HepG2 (cell line): Measurements from ENCODE around the gene VWA7. TPM values are rescaled to one million over a fixed set of nuclear protein-coding genes. Genes with fewer than 3 reads are reported as not detected.

Experiments
- GABPA ChIP-seq, 2 experiments: IDR thresholded peaks; 2 replicates each; pipeline ENCODE4 v1.6.1; 2011 to 2016; ENCODE audit warnings: low read depth in 2 of 2, low read length in 1 of 2, missing biosample characterization in 1 of 2, missing genetic modification characterization in 1 of 2
- HDAC6 ChIP-seq: fragments of 200-600 bp; sonication (generic); IDR thresholded peaks from 2 replicates; pipeline ENCODE4 v1.7.0; 2017; ENCODE audit warnings: mild to moderate bottlenecking, antibody characterized with exemption, low read length, low read depth
- JARID2 ChIP-seq: sonication (generic); formaldehyde crosslinking; IDR thresholded peaks from 2 replicates; pipeline ENCODE4 v1.8.1; 2023; ENCODE audit warnings: missing genetic modification reagents, inconsistent platforms; ENCODE audit not compliant: insufficient replicate concordance
- ZNF17 ChIP-seq: sonication (generic); formaldehyde crosslinking; IDR thresholded peaks from 2 replicates; pipeline ENCODE4 v1.5.0; 2020; ENCODE audit warnings: mild to moderate bottlenecking, missing genetic modification reagents
- ZNF614 ChIP-seq: IDR thresholded peaks from 2 replicates; pipeline ENCODE4 v1.6.1; 2018; ENCODE audit warnings: missing biosample characterization, missing genetic modification reagents, inconsistent platforms, borderline replicate concordance
- ZNF709 ChIP-seq: sonication (generic); formaldehyde crosslinking; IDR thresholded peaks from 2 replicates; pipeline ENCODE4 v1.5.0; 2020; ENCODE audit warnings: mild to moderate bottlenecking, missing genetic modification reagents
- ZSCAN30 ChIP-seq: sonication (generic); formaldehyde crosslinking; IDR thresholded peaks from 2 replicates; pipeline ENCODE4 v1.5.0; 2020; ENCODE audit warnings: mild to moderate bottlenecking, missing genetic modification reagents
- polyA plus RNA-seq, 8 experiments: library from polyadenylated mRNA; depleted of rRNA in 3 of 8; stranded (reverse) in 7 of 8; unstranded in 1 of 8; fragments of >200 nt; fragmentation: Illumina TruSeq in 4 of 8; extraction: Trizol in 4 of 8; gene quantifications; 2 replicates each; pipeline versions ENCODE4 v1.2.1 to v1.2.3, GENCODE V29; 2011 to 2016; ENCODE audit warnings: low read depth in 4 of 8, missing spikeins in 1 of 8, mixed read lengths in 1 of 8; ENCODE audit not compliant: insufficient read depth in 1 of 8
- total RNA-seq, 5 experiments: library from RNA; depleted of rRNA; stranded (reverse); fragments of >200 nt; fragmentation: Illumina TruSeq; extraction: Trizol; gene quantifications; 2 replicates each; pipeline ENCODE4 v1.2.3, GENCODE V29; 2016; ENCODE audit warnings: low read depth in 1 of 5
- TF ChIP-seq, protein P1 (sequence below): sonication (generic); formaldehyde crosslinking; IDR thresholded peaks from 2 replicates; pipeline ENCODE4 v1.4.0; 2020; ENCODE audit warnings: missing genetic modification reagents
- TF ChIP-seq, protein P2 (sequence below): sonication (generic); formaldehyde crosslinking; IDR thresholded peaks from 2 replicates; pipeline ENCODE4 v1.8.1; 2022; ENCODE audit warnings: low read depth, mild to moderate bottlenecking, missing genetic modification reagents
- TF ChIP-seq, protein P3 (sequence below): IDR thresholded peaks from 2 replicates; pipeline ENCODE4 v1.6.1; 2012; ENCODE audit warnings: low read depth, low read length, improper control_type of control experiment
- TF ChIP-seq, protein P4 (sequence below): sonication (generic); formaldehyde crosslinking; IDR thresholded peaks from 2 replicates; pipeline ENCODE4 v1.5.0; 2020; ENCODE audit warnings: mild to moderate bottlenecking, missing genetic modification reagents

VWA7 gene
- total and polyA plus RNA-seq, 2 of the 13 experiments (the other 11 are each of a cell fraction or from before 2014, with no cell fraction given), result 0.86 to 3.3 TPM

DNA sequence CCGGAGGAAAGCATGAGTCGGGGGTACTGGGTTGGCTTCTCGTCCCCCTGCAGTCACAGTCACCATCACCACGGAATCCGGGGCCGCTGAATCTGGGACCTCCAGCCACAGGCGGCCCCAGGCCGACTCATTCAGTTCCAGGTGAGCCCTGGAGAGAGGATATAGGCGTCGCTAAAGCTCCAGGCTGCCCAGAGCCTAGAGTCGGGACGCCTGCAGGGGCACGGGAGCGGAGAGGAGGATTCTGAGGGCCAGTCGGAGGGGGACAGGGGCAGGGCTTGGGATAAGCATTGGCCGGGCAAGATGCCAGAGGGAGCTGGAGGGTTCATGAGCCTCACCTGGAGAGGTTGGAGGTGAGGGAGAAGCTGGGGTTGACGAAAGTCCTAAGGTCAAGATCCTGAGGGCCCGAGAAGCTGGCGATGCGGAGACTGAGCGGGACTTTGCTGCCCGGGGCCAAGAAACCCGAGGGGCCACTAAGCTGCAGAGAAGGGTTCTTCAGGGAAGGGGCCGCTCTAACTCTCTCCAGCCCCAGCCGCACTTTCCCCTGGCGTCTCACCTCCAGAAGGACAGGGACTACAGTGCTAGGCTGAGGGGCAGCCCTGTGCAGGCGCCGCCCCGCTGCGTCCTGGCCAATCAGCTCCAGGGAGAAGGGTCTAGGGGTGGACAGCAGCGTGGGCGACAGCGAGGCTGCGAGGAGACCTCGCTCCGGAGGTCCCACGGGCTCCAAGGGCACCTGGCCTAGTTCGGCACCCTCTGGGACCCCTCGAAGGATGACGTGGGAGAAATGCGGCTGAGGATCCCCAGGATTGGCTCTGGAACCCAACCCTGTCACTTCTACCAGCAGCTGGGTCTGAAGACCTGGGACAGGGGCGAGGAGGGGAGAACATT lies 11.0 kb downstream of the VWA7 start (continued):
- TF ChIP-seq, protein P1, sequence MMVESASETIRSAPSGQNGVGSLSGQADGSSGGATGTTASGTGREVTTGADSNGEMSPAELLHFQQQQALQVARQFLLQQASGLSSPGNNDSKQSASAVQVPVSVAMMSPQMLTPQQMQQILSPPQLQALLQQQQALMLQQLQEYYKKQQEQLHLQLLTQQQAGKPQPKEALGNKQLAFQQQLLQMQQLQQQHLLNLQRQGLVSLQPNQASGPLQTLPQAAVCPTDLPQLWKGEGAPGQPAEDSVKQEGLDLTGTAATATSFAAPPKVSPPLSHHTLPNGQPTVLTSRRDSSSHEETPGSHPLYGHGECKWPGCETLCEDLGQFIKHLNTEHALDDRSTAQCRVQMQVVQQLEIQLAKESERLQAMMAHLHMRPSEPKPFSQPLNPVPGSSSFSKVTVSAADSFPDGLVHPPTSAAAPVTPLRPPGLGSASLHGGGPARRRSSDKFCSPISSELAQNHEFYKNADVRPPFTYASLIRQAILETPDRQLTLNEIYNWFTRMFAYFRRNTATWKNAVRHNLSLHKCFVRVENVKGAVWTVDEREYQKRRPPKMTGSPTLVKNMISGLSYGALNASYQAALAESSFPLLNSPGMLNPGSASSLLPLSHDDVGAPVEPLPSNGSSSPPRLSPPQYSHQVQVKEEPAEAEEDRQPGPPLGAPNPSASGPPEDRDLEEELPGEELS (CRISPR knock-in tag), result no peak
- TF ChIP-seq, protein P2, sequence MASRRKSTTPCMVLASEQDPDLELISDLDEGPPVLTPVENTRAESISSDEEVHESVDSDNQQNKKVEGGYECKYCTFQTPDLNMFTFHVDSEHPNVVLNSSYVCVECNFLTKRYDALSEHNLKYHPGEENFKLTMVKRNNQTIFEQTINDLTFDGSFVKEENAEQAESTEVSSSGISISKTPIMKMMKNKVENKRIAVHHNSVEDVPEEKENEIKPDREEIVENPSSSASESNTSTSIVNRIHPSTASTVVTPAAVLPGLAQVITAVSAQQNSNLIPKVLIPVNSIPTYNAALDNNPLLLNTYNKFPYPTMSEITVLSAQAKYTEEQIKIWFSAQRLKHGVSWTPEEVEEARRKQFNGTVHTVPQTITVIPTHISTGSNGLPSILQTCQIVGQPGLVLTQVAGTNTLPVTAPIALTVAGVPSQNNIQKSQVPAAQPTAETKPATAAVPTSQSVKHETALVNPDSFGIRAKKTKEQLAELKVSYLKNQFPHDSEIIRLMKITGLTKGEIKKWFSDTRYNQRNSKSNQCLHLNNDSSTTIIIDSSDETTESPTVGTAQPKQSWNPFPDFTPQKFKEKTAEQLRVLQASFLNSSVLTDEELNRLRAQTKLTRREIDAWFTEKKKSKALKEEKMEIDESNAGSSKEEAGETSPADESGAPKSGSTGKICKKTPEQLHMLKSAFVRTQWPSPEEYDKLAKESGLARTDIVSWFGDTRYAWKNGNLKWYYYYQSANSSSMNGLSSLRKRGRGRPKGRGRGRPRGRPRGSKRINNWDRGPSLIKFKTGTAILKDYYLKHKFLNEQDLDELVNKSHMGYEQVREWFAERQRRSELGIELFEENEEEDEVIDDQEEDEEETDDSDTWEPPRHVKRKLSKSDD (CRISPR knock-in tag), result no peak
- TF ChIP-seq JARID2 (CRISPR knock-in tag) (no peak), GABPA (IDR thresholded peaks at IDR 0.05; ENCODE audit: low read depth, low read length) (no peak), GABPA (CRISPR knock-in tag; IDR thresholded peaks at IDR 0.05; ENCODE audit: low read depth) (no peak), ZSCAN30 (CRISPR knock-in tag) (no peak), ZNF614 (peak; percentile 73; the same call in 1 of the 2 replicates), ZNF709 (CRISPR knock-in tag) (peak; percentile 27; the same call in 1 of the 2 replicates), ZNF17 (CRISPR knock-in tag) (no peak), HDAC6 (no peak)
- TF ChIP-seq, protein P3, sequence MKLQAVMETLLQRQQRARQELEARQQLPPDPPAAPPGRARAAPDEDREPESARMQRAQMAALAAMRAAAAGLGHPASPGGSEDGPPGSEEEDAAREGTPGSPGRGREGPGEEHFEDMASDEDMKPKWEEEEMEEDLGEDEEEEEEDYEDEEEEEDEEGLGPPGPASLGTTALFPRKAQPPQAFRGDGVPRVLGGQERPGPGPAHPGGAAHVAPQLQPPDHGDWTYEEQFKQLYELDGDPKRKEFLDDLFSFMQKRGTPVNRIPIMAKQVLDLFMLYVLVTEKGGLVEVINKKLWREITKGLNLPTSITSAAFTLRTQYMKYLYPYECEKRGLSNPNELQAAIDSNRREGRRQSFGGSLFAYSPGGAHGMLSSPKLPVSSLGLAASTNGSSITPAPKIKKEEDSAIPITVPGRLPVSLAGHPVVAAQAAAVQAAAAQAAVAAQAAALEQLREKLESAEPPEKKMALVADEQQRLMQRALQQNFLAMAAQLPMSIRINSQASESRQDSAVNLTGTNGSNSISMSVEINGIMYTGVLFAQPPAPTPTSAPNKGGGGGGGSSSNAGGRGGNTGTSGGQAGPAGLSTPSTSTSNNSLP, result no peak
- TF ChIP-seq, protein P4, sequence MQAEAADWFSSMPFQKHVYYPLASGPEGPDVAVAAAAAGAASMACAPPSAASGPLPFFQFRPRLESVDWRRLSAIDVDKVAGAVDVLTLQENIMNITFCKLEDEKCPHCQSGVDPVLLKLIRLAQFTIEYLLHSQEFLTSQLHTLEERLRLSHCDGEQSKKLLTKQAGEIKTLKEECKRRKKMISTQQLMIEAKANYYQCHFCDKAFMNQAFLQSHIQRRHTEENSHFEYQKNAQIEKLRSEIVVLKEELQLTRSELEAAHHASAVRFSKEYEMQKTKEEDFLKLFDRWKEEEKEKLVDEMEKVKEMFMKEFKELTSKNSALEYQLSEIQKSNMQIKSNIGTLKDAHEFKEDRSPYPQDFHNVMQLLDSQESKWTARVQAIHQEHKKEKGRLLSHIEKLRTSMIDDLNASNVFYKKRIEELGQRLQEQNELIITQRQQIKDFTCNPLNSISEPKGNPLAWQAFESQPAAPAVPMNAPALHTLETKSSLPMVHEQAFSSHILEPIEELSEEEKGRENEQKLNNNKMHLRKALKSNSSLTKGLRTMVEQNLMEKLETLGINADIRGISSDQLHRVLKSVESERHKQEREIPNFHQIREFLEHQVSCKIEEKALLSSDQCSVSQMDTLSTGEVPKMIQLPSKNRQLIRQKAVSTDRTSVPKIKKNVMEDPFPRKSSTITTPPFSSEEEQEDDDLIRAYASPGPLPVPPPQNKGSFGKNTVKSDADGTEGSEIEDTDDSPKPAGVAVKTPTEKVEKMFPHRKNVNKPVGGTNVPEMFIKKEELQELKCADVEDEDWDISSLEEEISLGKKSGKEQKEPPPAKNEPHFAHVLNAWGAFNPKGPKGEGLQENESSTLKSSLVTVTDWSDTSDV, result no peak
